ENCODE results near the gene PTPRM.

PTPRM gene

DNA sequence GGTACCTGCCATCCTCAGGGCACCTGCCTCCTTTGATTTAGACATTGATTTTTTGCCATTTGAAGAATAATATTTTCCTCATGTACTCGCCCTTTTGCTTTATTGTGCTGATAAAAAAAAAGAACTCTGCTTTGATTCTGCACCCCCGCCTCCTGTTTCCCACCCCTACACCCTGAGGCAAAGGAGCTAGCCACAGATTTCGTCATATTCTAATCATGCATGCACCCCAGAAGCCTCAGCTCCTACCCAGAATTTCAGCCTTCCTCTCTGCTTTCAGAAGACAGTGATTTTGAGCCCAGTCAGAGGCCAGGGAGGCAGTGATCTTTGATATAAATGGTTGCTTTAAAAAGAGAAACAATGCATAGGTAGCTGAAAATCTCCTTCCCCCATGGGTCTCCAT lies 329.0 kb downstream of the PTPRM start:
- no peak for DNase-seq (ENCODE audit: low read depth in 2 of 2)

DNA sequence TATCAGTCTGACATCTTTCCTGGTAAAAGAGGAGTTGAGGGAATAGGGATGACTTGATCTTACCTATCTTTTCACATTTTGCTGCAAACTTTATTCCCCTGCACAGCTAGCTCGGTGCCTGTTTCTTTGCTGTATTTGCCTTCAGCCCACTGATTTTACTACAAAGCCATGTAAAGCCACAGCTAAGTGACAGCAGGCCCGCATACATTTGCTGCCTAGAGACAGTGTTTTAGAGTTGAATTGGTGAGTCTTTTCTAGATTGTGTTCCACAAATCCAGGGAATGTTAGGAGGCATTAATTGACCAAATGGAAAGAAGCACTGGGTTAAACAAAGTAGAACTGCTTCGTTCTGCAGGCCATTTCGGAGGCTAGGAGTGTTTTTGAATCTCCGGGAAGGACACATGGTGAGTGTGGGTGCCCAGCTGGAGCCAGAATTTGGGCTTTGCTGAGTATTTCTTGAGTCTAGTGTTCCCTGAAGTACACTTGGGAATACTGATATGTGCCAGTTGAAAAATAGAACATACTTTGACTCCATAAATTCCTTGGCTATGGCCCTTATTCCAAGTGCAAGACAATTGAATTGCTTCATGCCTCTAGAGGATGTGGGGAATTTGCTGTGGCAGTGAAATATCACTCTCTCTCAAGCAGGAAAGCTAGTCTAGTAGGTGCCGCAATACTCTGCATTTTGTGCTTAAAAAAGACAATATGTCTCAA lies 329.8 kb downstream of the PTPRM start:
- no peak for DNase-seq (ENCODE audit: low read depth in 2 of 2)

DNA sequence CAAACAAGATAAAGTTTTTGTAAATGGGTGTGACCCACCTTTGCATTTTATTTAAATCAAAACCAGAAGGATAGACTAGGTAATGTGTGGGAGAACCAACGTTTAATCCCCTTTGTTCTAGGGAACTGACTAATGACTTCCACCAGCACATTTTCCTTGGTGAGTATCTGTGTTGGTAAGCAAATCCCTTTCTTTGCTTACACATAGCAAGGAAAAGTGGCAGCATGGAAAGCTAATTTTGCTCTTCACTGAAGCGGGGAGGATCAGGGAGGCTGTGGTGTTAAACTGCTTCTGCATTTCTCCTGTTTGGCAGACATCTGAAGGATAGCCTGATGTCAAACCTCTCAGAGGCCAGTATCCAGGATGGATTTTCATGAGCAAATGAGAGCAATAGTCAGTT lies 331.1 kb downstream of the PTPRM start:
- no peak for DNase-seq (ENCODE audit: low read depth in 2 of 2)

DNA sequence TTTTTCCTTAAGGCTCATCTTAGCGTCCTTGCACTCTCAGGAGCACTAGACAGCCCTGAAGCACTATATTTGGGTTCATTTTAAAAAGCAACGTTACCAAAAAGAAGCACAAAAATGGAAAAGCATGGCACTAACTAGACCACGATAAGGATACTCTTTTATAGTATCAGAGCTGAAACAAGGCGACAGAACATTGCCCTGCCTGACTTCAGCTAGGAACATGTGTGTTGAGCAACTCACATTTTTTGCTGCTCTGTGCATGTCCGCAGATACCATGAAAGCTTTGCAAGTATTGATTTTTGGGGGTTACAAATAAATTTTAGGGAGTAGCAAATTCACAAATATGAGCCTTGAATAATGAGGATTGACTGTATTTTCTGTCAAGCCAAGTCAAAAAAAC lies 332.0 kb downstream of the PTPRM start:
- DNase-seq (ENCODE audit: low read depth in 2 of 2) = no peak

DNA sequence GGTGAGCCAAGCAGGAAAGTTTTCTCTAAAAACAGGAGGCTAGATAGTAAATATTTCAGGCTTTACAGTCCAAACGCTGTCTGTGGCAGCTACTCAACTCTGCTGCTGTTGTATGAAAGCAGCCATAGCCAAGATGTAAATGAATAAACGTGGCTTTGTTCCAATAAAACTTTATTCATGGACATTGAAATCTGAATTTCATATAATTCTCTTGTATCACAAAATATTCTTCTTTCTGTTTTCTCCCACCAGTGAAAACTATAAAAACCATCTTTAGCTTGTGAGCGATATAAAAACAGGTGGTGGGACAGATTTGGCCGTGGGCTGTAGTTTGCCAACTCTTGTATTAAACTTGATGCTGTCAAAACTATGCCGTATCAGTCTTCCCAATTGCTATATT lies 333.0 kb downstream of the PTPRM start:
- DNase-seq (ENCODE audit: low read depth in 2 of 2) = no peak

DNA sequence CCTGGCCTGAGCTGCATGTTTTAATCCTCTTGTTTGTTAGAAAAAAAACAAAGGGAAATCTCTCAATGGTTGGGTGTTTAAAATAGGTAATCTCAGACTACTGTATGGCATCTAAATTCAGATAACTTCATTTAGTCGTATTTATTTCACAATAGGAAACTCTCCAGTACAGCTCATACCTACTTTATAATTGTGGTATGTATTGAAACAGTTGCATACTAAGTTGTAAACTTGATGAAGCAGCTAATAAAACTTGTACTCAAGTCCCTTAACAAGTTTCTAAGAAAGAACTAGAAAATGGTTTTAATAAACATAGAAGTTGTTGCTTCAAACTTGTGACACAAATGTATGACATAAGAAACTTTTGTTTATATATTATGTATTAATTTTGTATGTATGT lies 334.5 kb downstream of the PTPRM start:
- no peak for DNase-seq (ENCODE audit: low read depth in 2 of 2)

DNA sequence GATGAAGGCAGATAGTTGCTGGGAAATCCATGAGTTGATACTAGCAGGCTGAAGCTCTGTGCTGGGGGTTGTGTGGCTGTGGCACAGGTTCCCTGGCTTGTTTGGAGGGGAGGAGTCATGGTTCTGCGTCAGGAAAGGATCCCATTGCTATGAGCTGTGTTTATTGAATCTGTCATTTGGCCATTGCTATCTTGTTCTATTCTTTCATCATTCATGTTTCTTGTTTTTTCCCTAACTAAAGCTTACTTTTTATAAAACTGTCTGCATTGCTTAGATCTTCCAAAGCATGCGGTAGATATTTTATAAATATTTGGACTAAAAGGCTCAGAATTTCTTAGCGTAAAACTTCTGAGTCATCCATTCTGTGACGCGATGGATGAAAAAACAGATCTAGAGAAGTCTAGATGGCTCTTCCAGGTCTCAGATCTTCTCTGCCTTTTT lies 335.3 kb downstream of the PTPRM start:
- no peak for DNase-seq (ENCODE audit: low read depth in 2 of 2)

DNA sequence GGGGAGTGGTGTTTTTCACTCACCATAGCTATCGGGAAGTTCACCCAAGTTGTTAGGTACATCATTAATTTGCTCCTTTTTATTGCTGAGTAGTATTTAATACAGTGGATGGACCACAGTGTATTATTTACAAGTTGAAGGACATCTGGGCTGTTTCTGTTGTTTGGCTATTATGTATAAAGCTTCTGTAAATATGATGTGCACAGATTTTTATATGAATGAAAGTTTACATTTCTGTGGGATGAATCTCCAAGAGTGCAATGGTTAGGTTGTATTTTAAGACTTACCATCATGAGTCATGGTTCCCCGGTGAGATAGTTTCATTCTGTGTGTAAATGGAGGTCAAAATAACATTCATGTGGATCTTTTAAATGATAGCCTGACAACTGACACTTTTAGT lies 337.4 kb downstream of the PTPRM start:
- DNase-seq (ENCODE audit: low read depth in 2 of 2) = no peak

DNA sequence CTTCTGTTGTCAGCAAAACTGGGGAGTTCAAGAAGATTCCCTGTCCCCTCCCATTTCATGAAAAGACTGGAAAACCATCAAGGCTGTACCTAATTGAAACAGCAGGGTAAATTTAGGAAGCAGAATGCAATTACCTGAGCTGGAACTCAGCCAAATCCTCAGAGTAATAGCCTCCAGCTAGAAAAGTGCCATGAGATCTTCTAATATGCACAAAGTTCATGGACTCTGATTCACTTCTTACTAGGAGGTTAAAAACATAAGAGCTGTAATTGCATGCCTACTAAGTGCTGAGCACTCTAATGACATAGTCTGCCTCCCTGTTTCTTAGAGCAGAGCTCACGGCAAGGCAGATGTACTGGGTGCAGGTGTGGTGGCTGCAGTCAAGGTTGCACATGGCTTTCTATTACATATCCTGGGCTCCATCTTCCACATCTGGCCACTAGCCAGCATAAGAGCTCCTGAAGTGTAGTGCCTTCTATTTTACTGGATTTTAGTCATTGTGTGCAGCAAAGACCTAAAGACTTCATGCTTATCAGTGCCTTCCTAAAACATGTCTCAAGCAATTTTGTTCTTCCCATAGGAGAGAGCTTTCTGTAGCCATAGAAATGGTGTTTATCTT lies 341.7 kb downstream of the PTPRM start:
- DNase-seq (ENCODE audit: low read depth in 2 of 2) = no peak

DNA sequence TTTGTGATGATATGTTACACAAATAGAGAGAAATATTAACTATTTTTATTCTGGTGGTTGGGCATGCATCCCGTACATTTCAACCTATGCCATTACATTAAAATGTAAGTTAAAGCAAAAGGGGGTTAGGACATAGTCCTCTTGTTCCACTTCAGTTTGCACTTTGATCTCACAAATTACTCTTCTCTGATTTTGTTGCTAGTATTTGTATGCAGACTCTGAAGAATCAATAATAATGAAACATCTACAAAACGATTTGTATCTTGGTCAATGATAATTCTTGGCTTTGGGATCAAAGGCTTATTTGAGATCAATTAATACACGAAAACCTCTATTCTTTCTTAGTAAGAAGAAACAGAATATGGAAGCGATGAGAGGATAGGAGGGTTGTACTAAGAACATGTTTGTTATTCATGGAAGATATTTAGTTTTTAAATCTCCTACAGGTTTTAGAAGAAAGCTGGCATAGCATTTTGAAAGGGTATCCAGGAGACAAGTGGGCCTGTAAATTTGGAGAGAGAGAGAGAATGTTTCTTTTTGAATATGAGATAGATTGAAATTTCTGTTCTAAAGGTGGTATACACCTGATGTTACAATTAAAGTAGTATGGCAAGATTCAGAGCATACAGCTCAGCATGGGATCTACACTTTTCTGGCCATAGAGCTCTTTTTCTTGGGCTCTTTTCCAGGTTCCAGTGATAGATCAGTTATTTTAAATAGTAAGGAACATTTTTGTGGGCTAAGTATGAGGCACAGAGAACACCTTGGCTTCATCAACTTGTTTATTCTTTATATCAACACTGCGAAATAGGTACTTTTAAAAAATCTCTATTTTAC lies 347.9 kb downstream of the PTPRM start:
- no peak for DNase-seq (ENCODE audit: low read depth in 2 of 2)

DNA sequence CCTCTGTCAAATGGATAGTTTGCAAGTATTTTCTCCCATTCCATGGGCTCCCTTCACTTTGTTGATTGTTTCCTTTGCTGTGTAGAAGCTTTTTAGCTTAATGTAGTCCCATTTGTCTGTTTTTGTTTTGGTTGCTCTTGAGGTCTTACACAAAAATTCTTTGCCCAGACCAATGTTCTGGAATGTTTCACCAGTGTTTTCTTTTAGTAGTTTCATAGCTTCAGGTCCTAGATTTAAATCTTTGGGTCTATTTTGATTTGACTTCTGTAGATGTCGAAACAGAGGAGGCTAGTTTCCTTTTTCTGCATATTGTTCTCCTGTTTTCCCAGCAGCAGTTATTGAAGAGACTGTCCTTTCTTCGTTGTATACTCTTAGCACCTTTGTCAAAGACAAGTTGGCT lies 351.6 kb downstream of the PTPRM start:
- no peak for DNase-seq (ENCODE audit: low read depth in 2 of 2)

DNA sequence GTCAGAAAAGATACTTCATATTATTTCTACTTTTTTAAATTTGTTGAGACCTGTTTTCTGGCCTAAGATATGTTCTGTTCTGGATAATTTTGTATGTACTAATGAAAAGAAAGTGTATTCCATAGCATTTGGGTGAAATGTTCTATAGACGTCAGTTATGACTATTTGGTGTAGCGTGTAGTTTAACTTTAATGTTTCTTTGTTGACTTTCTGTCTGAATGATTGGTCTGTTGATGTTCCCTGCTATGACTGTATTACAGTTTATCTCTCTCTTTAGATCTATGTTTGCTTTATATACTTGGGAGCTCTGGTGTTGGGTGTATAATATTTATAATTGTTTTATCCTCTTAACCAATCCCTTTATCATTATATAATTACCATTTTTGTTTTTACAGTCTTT lies 352.4 kb downstream of the PTPRM start:
- DNase-seq (ENCODE audit: low read depth in 2 of 2) = no peak

DNA sequence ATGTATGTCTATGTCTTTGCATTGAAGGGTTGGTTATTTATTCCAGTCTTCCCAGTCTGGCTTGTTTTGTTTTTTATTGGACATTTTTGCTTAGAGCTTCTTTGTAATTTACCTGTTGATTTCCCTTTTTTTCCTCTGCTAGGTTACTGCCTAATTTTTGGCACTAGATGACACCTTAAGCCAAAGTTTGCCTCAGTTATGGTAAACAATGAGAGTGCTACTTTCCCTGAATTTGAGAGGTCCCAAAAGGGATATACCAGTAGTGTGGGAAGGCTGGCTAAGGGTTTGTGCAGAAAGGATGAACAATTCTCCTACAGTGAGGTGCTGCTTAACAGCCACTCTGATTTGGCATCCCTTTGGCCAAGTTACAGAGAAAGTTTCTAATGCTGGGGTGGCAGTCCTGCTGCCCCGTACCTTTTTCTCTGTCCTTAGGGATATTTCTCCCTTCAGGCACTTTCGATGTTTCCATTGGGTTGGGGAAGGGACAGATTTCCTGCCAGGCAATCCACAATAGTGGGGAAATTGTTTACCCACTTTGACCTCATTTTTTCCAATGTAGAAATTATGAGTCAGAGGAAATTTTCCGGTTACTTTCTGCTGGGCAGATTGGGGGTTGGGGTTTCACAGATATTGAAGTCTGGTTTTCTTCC lies 354.9 kb downstream of the PTPRM start:
- no peak for DNase-seq (ENCODE audit: low read depth in 2 of 2)

DNA sequence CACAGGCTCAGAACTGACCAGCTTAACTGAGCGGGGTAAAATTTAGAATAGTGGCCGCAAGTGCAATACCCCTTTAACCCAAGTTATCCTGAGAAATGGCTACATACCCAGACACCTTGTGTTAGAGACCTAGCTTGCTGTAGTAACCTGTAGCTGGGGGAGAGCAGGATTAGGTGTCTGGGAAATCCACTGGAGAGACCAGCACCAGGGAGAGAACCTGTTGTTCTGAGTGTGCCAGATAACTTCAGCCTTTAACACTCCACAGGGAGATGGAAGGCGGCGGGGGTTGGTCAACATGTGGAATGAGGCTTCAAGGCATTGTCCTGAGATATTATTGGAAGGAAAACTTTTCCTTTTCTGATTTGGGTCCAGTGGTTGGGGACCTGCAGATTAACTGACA lies 356.0 kb downstream of the PTPRM start:
- DNase-seq (ENCODE audit: low read depth in 2 of 2) = no peak

DNA sequence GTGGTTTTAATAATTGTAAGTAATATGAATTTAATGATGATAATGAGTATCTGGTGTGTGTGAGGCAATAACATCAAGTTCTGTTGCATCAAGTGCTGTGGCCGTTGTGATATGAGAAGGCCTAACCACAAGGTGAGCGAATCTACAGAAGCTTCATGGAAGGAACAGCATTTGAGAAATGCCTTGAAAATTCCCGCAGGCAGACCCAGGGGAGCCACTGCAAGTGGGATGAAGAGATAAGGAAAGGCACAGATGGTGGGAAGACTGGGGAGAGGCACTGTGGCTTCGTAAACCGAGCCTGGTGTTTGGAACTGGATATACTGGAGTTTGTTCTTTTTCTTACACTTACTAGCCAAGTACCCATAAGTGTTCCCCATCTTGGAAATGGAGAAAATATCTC lies 357.5 kb downstream of the PTPRM start:
- no peak for DNase-seq (ENCODE audit: low read depth in 2 of 2)

DNA sequence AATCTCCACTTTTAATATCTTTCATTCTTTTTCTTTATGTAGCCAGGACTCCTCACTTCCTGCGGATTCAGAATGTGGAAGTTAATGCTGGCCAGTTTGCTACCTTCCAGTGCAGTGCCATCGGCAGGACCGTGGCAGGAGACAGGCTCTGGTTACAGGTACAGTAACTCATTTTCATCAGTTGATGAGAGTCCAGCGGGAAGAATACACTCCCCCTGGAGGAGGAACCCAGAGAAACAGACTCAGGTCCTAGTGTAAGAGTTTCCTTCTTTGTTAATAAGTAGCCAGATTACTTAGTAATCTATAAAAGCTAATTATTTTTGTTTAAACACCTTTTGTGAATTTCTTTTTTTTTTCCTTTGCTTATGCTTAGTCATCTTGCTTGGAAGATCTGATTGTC lies 359.4 kb downstream of the PTPRM start:
- DNase-seq (ENCODE audit: low read depth in 2 of 2) = no peak

DNA sequence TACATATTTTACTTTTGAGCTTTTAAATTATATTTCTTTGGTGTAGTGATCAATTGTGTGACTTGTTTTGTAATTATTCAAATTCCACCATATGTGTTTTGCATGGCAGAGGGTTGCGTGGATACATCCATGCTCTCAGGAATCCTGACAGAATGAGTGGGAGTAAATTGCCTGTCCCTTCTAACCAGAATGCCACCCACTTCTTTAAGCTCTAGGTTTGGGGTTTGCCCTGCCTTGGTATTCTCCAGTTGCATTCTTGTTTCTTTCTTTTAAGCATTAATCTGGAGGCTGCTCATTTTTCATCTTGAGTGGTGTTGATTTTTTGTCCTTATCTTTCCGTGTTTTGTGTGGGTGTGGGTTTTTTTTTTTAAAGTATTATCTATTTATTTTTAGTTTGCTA lies 360.0 kb downstream of the PTPRM start:
- DNase-seq (ENCODE audit: low read depth in 2 of 2) = no peak

DNA sequence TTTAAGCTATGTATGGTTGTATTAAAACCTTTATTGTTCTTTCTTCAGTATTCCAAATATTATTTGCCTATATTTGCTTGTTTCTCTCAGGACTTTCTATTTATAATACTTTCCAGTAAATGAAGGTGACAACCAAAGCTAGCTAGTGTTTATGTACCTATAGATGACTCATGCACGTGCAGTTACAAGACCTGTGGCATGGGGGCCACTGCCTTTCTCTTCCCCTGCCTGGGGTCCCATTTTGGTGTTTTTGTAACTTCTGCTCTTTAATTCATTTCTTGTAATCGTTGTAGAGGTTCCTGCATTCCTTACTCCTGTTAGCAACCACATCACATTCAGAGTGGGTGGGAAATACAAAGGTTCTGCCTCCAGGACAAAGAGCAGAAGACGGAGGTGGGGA lies 364.6 kb downstream of the PTPRM start:
- no peak for DNase-seq (ENCODE audit: low read depth in 2 of 2)

DNA sequence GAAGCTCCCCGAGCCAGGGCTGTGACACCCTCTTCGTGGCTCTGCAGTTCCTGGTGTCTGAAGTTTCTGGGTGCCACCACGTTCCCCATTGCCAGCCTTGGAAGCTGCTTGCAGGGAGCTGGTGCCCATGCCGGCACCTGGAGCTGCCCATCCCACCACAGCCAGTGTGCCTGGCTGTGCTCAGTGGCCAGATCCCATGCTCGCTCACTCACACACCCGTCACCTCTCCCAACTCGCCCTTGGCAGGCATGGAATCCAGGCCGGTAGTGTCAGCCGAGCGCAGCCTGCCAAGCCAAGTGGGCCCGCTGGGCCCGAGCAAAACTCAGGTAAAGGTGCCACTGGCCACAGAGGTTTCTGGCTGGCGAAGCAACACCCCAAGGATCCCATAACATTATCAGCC lies 370.2 kb downstream of the PTPRM start:
- DNase-seq (ENCODE audit: low read depth in 2 of 2) = no peak

DNA sequence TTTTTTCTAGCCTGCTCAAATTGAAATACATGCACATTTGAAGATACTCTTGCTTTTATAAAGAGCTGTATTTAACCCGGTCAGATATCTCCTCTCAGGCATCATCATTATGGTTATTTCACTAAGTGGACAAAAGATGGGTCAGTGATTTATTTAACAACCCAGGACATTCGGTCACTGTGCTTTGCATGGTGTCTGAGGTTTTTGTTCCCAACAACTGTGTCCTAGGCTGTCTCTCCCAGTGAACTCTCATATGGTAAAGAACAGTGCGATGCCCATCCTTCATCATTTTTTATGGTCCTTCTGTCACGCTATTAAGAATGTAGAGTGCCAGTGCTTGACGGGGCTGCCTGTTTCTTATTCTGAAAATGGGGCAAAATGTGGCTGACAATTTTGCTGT lies 372.4 kb downstream of the PTPRM start:
- no peak for DNase-seq (ENCODE audit: low read depth in 2 of 2)

DNA sequence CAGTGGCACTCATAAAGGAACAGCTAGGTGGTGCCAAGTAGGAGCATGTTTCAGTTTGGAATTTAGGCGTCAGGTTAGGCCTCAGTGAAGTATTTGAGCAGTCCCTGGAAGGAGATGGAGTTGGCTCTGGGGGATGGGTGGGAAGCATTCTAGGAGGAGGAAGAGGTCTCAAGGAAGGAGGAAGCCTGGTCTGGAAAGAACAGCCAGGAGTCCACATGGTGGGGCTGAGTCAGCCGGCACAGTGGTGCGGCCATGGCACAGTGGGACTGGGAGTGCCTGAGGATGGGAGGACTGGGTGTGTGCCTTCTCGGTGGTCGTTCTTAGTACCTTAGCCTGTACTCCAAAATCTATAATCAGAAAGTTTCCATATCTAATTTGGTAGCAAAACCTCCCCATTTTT lies 373.3 kb downstream of the PTPRM start:
- DNase-seq (ENCODE audit: low read depth in 2 of 2) = no peak

DNA sequence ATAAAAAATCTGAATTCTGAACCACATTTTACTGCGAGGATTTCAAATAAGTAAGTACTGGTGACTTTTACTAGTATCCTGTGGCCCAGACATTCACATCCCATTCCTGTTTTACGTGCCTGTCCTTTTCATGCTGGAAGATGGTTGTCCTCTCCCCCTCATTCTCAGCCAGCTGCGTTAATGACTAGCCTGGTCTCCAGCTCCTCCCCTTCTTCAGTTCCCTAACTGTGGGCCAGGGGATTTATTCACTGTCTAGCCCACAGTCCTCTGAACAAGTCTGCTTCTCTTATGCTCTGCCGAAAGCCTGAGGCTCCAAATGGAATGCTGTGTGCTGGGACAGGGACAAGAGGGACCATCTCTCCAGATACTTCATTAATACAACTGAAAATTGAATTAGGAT lies 373.9 kb downstream of the PTPRM start:
- DNase-seq (ENCODE audit: low read depth in 2 of 2) = no peak

DNA sequence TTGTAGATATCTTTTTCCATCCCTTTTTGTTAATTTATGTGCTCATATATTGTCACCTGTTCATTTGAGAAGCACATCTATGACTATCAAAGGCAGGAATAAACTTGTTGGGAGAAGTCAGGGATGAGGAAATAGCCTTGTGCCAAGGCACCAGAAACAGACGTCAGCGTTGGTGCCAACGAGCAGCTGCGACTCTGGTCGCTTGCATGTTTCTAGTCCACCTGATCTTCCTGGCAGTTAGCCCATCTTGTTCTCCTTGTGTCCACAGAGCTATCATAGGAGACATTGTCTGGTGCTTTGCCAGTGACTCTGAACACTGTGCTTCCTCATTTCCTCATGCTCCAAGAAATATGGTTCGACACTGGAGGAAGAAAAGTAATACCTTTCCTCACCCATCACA lies 374.4 kb downstream of the PTPRM start:
- no peak for DNase-seq (ENCODE audit: low read depth in 2 of 2)

Data from stimulated activated CD8-positive, alpha-beta memory T cell treated with anti-CD3 and anti-CD28 coated beads, Interleukin-15, amount 100 ng/mL, for 48 hours (primary cell).